ENCODE results near the gene FTCD. TPM values are rescaled to one million over a fixed set of nuclear protein-coding genes. Genes with fewer than 3 reads are reported as not detected.
A peak's percentile ranks its signal among the peaks of the same experiment; 100 is the strongest.

The FTCD gene
- total RNA-seq, 1 experiment from 2014 or later = 6.7 TPM

GRCh38 chr21:46110499-46111192 lies 44.7 kb downstream of the FTCD start:
- H3K9me3 Mint-ChIP-seq = peaks cover 24 to 32% of the 10 kb centered on the region in 2 experiments
- no peak overlapping the region for H3K27ac Mint-ChIP-seq
- Histone ChIP-seq H4K91ac (ENCODE audit: insufficient read length, low read depth, low read length) (no peak overlapping the region), H4K5ac (ENCODE audit: insufficient read length, low read depth, low read length) (no peak overlapping the region), H2BK15ac (ENCODE audit: low read depth, low read length) (peak overlapping the region; percentile 65; the same call in 1 of the 2 replicates), H3K18ac (ENCODE audit: insufficient read length, low read depth, low read length) (no peak overlapping the region), H3K14ac (ENCODE audit: insufficient read depth, low read length) (no peak overlapping the region), H3K9me3 (ENCODE audit: control insufficient read depth, low read depth, low read length) (no peaks in the 10 kb centered on the region), H3T11ph (ENCODE audit: low read length) (no peak overlapping the region), H3K4me1 (ENCODE audit: insufficient read depth, low read length) (no peaks in the 10 kb centered on the region), H3K4ac (ENCODE audit: low read depth, low read length) (no peak overlapping the region), H3K27me3 (ENCODE audit: insufficient read depth, low read length) (no peaks in the 10 kb centered on the region), H2AK5ac (ENCODE audit: insufficient read length, low read length) (no peak overlapping the region), H3K79me1 (ENCODE audit: insufficient read depth, low read depth, low read length, poor library complexity, severe bottlenecking) (no peaks in the 10 kb centered on the region), H3K23ac (ENCODE audit: insufficient read length, low read depth, low read length) (no peak overlapping the region), H3K27ac (ENCODE audit: insufficient read length, low read depth, low read length) (no peak overlapping the region), H2BK20ac (ENCODE audit: low read depth, low read length, poor library complexity, severe bottlenecking) (no peak overlapping the region), H3K23me2 (ENCODE audit: insufficient read length, low read depth, low read length, poor library complexity, severe bottlenecking) (no peaks in the 10 kb centered on the region), H3K9ac (ENCODE audit: extremely low read depth, insufficient read length, low read length) (no peak overlapping the region), H2BK12ac (ENCODE audit: insufficient read length, low read depth, low read length) (no peak overlapping the region), H2AFZ (ENCODE audit: low read length) (no peak overlapping the region), H3K56ac (ENCODE audit: insufficient read length, low read depth, low read length) (no peak overlapping the region), H2BK5ac (ENCODE audit: insufficient read length, low read length) (no peak overlapping the region), H3K4me2 (ENCODE audit: insufficient read depth, insufficient read length, low read length) (no peak overlapping the region), H2BK120ac (ENCODE audit: low read depth, low read length, poor library complexity, severe bottlenecking) (no peak overlapping the region), H4K8ac (replicated peaks; ENCODE audit: insufficient read length, low read depth, low read length) (no peak overlapping the region), H3K79me2 (ENCODE audit: insufficient read depth, low read length) (no peaks in the 10 kb centered on the region), H4K20me1 (ENCODE audit: control insufficient read depth, insufficient read depth, insufficient read length) (no peaks in the 10 kb centered on the region)
- no peaks in the 10 kb centered on the region for H3K27me3 Mint-ChIP-seq (ENCODE audit: low read depth)
- DNase-seq = peak; percentile 39
- H3K4me1 Mint-ChIP-seq = peaks cover 13% of the 10 kb centered on the region in 2 experiments
- no CpG with 5 or more reads among the region's 20 CpGs for WGBS (ENCODE audit: extremely low coverage, insufficient read length, low lambda C conversion rate)
- H3K4me3 Mint-ChIP-seq = no peak overlapping the region; a peak in 1 of 5 replicates
- peaks cover 33 to 56% (median 42%) of the 10 kb centered on the region in 3 experiments for H3K36me3 Mint-ChIP-seq (ENCODE audit: insufficient read depth in 1 of 3, low read depth in 3 of 3)
- TF ChIP-seq CTCF (conservative IDR thresholded peaks at IDR 0.05) = peak; percentile 32; the same call in 2 of the 3 replicates
